Amniotic stem cell (primary cell): ENCODE measurements around the gene ERCC3.
"Not testable (repeated sequence)": the region's sequence is repeated elsewhere in the genome, so short reads cannot be mapped to it uniquely, and the experiment has no call there.

ENCODE experiments used
- DNase-seq: peaks from one replicate; lab custom pipeline; 2025; lab: John Stamatoyannopoulos, UW

ERCC3 gene

DNA sequence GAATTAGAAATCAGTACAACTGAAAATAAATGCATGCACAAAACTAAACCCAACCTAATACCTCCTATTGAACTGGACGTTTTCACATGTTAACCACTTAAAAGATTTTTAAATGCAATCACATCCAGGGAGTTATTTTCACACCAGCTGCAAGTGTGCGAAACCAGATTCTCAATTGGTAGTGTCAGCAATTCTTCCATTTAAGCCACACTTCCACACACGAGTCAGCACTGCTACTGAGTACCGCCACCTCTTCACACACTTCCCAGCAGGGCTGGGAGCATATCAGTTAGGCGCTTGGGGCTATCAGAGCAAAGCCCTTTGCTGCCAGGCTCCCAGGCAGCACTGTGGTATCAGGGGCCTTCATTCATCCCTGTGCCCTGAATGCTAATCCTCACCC is 14.2 kb downstream of the ERCC3 start:
- DNase-seq = no peak

DNA sequence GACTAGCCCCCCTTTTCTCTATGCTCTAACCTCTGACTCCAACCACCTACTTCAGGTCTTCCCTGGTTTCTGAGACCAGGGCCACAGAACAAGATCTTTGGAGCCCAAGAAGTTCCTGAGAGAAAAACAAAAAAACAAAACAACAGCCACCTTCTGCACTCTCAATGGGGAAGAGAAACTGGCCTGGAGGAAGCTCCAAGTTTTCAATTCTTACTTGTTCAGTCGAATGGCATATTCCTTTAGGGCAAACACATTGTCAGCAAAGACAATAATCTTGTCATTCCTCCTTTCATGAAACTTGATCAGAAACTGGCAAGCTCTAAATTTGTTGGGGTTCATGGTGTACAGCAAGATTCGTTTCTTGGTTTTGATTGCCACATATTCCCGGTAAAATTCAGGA is 15.0 kb downstream of the ERCC3 start:
- no peak for DNase-seq

DNA sequence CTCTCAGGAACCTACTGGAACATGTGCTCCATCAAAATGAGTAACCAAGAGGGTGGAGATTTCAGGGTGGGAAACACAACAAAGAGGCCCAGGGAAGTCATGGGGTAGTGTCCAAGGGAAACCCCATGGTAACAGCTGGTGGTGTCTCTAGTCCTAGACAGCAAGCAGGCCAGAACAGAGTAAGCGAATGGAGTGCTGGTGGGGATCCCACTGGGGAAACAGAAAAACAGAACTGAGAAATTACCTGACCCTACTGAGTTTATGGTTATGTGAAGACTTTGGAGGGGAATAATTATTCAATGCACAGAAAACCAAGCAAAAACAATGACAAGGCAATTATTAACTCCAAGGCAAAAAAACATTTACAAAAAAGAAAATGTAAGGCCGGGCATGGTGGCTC is 16.9 kb downstream of the ERCC3 start:
- DNase-seq = no peak

DNA sequence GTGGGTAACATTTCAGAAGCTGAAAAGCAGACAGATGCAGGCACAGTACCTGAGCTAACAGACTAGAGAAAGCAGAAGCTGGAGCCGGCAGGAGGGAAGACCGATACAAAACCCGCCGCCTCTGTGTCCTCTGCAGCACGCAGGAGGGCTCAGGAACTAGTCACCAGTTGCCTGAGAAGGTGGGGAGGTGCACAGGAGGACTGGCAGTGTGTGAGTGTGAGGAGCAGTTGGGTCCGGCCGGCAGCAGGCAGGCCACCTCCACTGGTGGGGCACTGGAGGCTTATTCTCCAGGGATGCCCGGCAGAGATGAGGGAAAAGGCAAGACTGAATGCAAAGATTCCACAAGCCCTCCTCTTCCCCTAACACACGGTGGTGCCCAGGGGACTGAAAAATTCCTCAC is 18.2 kb downstream of the ERCC3 start:
- DNase-seq = no peak

DNA sequence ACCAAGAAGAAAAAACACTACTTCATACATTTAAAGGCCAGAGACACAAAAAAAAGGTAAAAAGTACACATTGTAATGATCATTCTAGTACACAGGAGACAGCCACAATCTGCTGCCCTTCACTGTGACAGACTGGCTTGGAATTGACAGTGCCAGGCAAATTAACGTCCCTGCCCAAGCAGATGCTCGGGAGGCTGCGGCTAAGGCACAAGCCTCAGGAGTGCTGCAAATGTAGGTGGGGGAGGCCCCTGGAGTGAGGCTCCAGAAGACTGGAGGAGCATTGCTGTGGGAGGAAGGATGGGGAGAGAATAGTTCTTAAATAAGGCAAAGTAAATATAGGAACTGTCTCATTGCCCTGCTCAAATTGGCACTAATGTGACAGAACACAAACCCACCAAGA is 18.6 kb downstream of the ERCC3 start:
- no peak for DNase-seq

DNA sequence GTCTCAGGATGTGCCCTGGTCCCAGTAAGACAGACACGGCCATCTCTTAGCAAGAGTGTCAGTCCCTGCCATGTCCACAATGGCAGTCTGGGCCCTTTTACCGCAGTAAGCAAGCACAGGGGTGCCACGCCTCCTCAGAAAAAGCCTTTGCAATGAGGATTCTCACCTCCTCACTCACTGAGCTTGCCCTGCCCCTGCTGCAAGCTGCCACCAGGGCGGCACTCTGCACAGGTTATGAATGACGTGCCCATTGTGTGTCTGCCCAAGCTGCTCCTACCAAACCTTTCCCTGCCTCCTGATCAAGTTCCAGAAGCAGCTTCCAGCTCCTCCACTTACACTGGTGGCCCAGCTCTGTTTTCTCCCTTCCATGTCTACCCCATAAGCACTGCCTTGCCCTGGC is 23.3 kb downstream of the ERCC3 start:
- DNase-seq = no peak

DNA sequence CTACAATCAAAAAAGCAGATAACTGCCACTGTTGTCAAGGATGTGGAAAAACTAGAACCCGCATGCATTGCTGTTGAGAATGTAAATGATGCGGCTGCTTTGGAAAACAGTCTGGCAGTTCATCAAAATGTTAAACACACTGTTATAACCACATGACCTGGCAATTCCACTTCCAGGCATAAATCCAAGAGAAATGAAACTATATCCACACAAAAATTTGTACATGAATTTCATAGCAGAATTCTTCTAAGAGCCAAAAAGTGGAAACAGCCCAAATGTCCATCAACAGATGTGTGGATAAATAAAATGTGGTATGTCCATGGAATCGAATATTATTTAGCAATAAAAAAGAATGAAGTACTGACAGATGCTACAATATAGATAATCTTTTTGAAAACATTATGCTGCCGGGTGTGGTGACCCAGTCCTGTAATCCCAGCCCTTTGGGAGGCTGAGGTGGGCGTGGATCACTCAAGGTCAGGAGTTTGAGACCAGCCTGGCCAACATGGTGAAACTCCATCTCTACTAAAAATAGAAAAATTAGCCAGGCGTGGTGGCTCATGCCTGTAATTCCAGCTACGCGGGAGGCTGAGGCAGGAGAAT is 32.0 kb downstream of the ERCC3 start:
- no peak for DNase-seq

DNA sequence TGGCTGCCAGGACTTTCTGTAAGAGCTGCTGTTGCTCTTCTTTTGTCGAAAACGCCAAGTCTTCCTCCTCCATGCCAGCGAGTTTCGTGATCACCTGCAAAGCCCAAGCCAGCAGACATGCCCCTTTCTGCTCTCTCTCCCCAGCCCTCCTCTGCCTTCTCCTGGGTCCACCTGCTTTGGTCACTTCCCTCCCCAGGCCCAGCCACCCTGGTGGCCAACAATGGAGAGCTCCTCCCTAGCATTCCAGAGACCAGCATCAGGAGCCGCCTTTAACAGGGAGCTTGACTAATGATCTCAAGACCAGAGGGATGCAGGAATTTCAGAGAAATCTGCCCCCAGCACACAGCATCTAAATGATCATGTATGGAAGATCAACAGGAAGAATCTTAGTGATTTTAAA is 34.6 kb downstream of the ERCC3 start:
- no peak for DNase-seq

DNA sequence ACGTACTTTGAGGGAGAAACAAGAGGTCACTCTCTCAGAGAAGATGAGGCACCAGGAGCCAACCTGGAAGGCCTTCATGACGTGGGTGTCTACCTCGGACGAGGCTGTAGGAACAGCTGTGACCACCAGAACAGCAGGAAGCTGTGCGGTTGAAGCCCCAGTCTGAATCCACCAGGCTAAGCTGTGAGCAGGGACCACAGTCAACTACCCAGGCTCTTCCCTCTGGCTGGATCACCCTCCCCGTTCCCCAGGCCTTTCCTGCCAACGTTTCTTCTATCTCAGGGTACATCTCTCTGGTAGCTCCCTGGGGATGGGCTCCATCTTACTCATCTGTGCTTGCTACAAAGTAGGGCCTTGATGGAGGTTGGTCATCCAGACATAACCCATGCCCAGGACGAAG is 37.1 kb downstream of the ERCC3 start:
- DNase-seq = no peak

DNA sequence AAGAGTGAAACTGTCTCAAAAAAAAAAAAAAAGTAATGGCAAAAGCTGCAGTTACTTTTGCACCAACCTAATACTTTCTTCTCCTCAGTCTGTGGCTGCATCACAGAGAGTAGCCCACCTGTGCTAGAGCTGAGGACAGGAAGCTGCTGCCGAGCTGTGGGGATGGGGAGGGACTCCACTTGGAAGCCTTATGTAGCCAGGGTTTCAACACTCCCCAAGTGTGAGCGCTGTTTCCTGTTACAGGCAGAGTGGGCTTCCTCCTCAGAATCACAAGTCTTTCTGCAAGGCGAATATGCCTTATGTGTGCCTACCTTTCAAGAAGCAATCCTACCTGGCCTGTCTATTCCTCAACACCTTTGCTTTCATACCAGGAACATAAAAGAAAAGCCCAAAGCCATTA is 37.6 kb downstream of the ERCC3 start:
- DNase-seq = no peak

DNA sequence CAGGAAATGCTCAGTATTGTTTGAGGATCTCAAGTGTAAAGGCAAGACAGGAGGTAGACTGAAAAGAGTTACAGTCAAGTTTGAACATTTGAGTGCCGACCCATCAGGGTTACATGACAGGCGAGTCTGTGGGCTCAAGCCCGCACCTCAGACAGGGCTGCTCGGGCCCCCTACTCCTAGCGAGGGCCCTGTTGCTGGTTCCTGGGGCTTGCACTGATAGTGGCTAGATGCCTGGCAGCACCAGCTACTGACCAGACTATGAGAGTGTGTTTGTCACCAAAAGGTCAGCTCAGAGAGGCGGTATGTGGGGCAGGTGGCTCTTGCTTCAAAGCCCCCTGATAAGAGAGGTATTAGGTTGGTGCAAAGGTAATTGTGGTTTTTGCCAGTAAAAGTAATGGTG is 38.2 kb downstream of the ERCC3 start:
- no peak for DNase-seq

DNA sequence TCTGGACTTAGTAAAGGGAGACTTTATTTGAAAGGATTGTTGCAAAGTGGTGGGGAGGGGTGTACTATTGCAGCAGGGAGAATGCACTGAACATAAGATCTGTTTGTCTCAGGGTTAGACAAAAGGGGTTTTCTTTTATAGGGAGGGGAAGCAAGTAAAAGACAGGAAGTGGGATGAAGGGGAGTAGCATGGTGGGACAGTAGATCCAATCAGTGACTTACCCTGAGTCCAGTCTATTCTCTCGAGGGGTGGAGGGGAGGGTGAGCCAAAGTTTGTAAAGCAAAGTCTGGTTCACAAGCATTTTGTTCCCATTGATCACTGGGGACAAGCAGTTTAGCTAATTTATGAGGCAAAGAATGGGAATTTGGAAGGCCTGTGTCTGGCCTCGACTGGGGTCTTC is 38.8 kb downstream of the ERCC3 start:
- DNase-seq = no peak

DNA sequence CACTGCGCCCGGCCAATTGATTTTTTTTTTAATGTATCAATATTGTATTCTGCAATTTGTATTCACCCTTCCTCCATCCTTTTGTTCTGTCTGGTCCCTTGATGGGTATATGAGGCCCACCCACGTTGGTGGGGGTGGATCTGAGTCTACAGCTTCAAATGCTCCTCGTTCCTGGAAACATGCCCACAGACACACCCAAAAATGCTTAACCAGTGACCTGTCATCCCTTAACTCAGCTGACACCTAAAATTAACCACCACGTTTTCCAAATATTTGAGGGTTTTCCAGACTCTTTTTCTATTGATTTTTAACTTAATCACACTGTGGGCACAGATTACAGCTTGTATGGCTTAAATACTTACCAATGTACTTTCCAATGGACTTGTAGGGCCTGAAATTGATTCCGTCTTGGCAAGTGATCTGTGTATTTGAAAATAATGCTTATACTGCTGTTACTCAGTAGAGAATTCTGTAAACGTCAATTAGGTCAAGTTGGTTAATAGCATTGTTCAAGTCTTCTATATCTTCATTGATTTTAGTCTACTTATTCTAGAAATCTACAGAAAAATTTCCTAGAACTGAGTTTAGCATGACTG is 39.5 kb downstream of the ERCC3 start:
- no peak for DNase-seq

DNA sequence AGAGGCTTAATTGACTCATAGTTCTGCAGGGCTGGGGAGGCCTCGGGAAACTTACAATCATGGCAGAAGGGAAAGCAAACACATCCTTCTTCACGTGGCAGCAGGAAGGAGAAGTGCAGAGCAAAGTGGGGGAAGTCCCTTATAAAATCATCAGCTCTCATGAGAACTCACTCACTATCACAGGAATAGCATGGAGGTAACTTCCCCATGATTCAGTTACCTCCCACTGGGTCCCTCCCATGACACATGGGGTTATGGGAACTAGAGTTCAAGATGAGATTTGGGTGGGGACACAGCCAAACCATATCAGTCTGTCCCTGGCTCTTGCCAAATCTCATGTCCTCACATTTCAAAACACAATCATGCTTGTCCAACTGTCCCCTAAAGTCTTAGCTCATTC is 52.8 kb downstream of the ERCC3 start:
- DNase-seq = not testable (repeated sequence)

DNA sequence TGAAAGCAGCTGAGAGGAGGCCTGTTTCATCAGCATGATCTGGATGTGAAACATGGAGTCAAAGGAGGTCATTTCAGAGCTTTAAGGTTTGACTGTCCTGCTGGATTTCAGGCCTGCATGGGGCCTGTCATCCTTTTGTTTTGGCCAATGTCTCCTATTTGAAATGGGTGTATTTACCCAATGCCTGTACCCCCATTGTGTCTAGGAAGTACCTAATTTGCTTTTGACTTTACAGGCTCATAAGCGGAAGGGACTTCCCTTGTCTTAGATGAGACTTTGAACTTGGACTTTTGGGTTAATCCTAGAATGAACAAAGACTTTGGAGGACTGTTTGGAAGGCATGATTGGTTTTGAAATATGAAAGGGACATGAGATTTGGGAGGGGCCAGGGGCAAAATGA is 54.5 kb downstream of the ERCC3 start:
- DNase-seq = no peak

DNA sequence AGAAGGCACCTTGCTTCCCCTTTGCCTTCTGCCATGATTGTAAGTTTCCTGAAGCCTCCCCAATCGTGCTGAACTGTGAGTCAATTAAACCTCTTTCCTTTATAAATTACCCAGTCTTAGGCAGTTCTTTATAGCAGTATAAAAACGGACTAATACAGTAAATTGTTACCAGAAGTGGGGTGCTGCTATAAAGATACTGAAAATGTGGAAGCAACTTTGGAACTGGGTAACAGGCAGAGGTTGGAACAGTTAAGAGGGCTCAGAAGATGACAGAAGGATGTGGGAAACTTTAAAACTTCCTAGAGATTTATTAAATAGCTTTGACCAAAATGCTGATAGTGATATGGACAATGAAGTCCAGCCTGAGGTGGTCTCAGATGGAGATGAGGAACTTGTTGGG is 56.2 kb downstream of the ERCC3 start:
- DNase-seq = not testable (repeated sequence)

DNA sequence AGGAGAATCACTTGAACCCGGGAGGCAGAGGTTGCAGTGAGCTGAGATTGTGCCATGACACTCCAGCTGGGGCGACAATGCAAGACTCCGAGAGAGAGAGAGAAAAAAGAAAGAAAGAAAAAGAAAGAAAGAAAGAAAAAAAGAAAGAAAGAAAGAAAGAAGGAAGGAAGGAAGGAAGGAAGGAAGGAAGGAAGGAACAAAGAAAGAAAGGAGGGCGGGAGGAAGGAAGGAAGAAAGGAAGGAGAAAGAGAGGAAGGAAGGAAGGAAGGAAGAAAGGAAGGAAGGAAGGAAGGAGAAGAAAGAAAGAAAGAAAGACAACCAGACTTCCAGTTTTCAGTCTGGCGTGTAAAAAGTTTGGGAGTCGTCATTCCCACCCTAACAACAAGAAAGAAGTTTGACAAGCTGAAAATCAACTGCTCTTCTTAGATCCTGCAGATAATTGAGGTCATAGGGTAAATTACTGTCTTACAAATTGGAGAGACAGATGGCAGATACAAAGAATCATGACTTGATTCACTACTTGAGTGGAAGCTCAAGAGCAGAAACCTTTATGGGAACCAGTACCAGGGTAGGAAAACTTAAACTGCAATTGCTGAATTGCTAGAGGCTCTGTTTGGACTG is 58.8 kb downstream of the ERCC3 start:
- no peak for DNase-seq

DNA sequence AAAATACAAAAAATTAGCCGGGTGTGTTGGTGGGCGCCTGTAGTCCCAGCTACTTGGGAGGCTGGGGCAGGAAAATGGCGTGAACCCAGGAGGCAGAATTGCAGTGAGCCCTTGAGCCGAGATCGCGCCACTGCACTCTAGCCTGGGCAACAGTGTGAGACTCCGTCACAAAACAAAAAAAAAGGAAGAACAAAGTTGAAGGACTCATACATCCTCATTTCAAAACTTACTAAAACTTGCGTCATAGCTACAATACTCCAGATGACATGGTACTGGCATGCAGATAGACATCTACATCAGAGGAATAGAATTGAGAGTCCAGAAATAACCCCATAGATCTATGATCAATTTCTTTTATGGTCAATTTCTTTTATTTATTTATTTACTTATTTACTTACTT is 60.2 kb downstream of the ERCC3 start:
- DNase-seq = no peak

DNA sequence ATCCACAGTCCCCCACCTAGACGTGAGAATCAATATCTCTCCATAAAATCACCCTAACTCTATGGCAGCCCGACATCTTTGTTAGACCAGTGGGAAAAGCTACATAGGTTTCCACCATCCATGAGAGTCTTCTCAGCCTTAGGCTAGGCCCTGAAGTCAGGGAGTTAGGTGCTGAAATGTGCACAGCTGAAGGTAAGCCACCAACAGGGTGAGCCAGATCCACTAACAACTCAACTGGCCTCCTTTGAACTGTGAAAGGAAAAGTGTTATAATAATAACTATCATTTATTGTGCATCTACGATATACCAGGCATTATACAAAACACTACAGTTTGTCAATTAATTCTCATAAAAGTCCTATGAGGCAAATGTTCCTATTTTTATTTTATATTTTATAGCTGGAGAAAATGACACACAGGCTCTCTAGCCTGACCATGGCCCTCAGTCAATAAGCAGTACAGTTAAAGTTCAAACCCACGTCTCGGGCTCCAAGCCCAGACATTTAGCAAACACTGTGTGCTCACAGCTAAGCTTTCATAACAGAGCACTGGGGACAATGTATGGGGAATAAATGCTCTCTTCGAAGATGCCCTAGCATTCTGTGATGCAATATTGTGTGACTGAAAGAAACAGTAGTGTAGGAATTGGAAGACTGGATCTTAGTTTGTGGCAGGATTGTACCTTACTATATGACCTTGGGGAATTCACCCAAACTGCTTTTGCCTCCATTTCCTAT is 62.6 kb downstream of the ERCC3 start:
- DNase-seq = no peak

DNA sequence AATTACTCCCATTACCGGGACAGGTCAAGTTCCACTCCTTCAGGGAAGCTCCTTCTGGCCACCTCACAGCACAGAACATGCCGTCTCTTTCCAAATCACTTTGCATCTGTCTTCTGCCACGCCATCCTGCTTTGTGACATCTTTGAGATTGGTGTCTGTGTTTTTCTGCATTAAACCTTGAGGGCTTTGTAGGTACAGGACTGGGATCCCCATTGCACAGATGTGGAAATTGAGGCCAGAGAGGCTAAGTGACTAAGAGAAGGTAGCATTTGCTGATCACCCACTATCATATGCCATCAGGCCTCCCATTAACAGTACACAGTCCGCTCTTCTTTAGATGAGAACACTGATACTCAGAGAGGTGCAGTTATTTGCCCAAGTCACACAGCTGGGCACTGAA is 64.4 kb downstream of the ERCC3 start:
- no peak for DNase-seq

DNA sequence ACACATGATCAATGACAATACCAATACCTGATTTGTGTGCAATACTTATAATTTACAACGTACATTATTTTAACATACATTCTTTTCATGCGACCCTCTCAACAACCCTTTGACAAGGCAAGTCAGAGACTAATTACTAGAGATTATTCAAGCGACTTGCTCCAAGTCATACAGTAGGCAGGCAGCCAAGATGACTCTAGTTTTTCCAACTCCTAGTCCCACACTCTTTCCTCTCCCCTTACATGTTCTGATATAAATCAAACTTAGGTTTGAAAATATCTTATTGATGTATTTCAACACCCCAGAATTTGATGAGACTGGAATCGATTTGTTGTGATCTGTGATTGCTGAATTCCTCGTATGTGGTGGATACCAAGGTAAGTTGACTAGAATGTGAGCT is 65.8 kb downstream of the ERCC3 start:
- no peak for DNase-seq

DNA sequence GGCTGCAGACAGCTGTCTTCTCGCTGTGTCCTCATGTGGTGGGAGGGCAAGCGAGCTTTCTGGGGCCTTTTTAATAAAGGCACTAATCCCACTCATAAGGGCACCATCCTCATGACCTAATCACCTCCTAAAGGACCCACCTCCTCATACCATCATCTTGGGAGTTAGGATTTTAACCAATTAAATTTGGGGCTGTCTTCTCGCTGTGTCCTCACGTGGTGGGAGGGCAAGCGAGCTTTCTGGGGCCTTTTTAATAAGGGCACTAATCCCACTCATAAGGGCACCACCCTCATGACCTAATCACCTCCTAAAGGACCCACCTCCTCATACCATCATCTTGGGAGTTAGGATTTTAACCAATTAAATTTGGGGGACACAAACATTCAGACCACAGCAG is 66.7 kb downstream of the ERCC3 start:
- DNase-seq = not testable (repeated sequence)

DNA sequence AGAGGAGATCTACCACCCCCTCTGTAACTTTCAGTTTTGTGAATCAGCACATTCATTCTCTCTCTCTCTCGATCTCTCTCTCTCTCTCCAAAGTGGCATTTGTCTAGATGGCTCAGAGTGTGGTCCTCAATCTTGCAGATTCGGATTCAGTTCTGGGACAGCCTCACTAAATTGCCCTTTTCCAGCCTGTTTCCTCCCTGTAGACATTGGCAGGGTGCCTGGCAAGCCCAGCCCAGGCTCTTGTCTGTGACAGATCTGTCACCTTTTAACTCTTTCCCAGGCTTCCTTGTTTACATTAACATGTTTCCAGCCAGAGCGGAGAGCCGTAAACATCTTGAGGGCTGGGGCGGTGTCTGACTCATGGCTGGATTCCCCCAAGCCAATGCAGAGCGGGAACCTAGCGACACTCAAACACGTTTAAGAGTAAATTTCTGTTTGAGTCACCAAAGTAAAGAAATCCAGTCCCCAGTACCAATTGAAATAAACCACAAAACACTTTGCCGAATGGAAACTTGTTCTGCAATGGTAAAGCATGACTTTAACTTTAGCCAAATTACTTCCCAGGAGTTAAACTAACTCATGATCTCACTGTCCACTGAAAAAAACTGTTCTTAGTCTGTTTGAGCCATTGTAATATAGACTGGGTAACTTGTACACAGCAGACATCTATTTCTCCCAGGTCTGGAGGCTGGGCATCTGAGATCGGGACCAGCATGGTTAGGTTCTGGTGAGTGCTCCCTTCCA is 67.3 kb downstream of the ERCC3 start:
- DNase-seq = peak; percentile 88
